ENCODE data around the gene PPP4R3C. TPM values are rescaled to one million over a fixed set of nuclear protein-coding genes. Genes with fewer than 3 reads are reported as not detected.
"Not testable (repeated sequence)": the region's sequence is repeated elsewhere in the genome, so short reads cannot be mapped to it uniquely, and the experiment has no call there.

Gene PPP4R3C
- total RNA-seq, 5 donors from 2014 or later (not counting 1 experiment from before 2014, with no cell fraction given): not detected

DNA sequence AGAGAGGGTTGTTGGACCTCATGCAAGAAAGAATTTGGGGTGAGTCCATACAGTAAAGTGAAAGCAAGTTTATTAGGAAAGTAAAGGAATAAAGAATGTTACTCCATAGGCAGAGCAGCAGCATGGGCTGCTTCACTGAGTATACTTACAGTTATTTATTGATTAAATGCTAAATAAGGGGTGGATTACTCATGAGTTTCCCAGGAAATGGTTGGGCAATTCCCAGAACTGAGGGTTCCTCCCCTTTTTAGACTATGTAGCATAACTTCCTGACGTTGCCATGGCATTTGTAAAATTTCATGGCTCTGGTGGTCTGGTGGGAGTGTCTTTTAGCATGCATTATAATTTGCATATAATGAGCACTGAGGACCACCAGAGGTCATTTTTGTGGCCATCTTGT, 16.7 kb downstream of the PPP4R3C start:
- no peak overlapping the region for H3K4me3 ChIP-seq (ENCODE audit: control insufficient read depth in 1 of 2, extremely low read depth in 1 of 2, low read length in 1 of 2)
- DNase-seq: no peak
- no CpG with 5 or more reads among the region's 1 CpG for WGBS (ENCODE audit: insufficient coverage)
- Mint-ChIP-seq H3K36me3 (no peaks in the 10 kb centered on the region), H3K4me3 (no peak overlapping the region), H3K9me3 (no peaks in the 10 kb centered on the region), H3K27me3 (no peaks in the 10 kb centered on the region), H3K4me1 (peaks cover 0 to 13% (median 0%) of the 10 kb centered on the region in 3 donors), H3K27ac (no peak overlapping the region)
- H3K4me1 ChIP-seq (ENCODE audit: control insufficient read depth in 1 of 2, extremely low read depth in 1 of 2, insufficient read depth in 2 of 2, low read length in 2 of 2): no peaks in the 10 kb centered on the region
- ChIA-PET POLR2A (no interaction called here), CTCF (no interaction called here)
- no peaks in the 10 kb centered on the region for H3K27me3 ChIP-seq (replicated peaks in 1 of 2; ENCODE audit: control insufficient read depth in 2 of 2, extremely low read depth in 1 of 2, insufficient read depth in 2 of 2, low read length in 1 of 2)
- no peak for ATAC-seq (replicated peaks in 1 of 4)
- H3K9me3 ChIP-seq: no peaks in the 10 kb centered on the region
- H3K27ac ChIP-seq (ENCODE audit: low read length): no peak overlapping the region
- H3K36me3 ChIP-seq (ENCODE audit: control insufficient read depth in 2 of 2, extremely low read depth in 1 of 2, insufficient read depth in 1 of 2, low read length in 1 of 2): no peaks in the 10 kb centered on the region

DNA sequence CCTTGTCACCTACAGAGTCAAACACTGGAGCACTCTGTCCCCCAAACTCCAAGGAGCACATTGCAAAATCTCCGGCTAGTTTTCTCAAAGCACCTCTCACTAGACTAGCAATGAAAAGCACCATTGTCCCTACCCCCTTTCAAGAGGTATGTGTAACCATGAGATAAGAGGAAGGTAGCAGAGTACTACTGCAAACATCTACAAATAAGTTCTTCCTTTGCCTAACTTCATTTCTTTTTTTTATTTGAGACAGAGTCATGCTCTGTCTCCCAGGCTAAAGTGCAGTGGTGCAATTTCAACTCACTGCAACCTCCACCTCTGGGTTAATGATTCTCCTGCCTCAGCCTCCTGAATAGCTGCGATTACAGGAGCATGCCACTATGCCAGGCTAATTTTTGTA, 17.7 kb downstream of the PPP4R3C start:
- H3K4me3 ChIP-seq (ENCODE audit: control insufficient read depth in 1 of 2, extremely low read depth in 1 of 2, low read length in 1 of 2): no peak overlapping the region
- no peak overlapping the region for H3K27ac ChIP-seq (ENCODE audit: low read length)
- ChIA-PET CTCF (no interaction called here), POLR2A (no interaction called here)
- DNase-seq (no peak), ATAC-seq (replicated peaks in 1 of 4) (no peak)
- WGBS (ENCODE audit: insufficient coverage): no CpG with 5 or more reads among the region's 2 CpGs
- no peaks in the 10 kb centered on the region for H3K27me3 ChIP-seq (replicated peaks in 1 of 2; ENCODE audit: control insufficient read depth in 2 of 2, extremely low read depth in 1 of 2, insufficient read depth in 2 of 2, low read length in 1 of 2)
- H3K9me3 ChIP-seq: no peaks in the 10 kb centered on the region
- Mint-ChIP-seq H3K27ac (no peak overlapping the region), H3K36me3 (no peaks in the 10 kb centered on the region), H3K9me3 (no peaks in the 10 kb centered on the region), H3K4me3 (no peak overlapping the region), H3K27me3 (no peaks in the 10 kb centered on the region), H3K4me1 (peaks cover 0 to 13% (median 0%) of the 10 kb centered on the region in 3 donors)
- H3K4me1 ChIP-seq (ENCODE audit: control insufficient read depth in 1 of 2, extremely low read depth in 1 of 2, insufficient read depth in 2 of 2, low read length in 2 of 2): no peaks in the 10 kb centered on the region
- no peaks in the 10 kb centered on the region for H3K36me3 ChIP-seq (ENCODE audit: control insufficient read depth in 2 of 2, extremely low read depth in 1 of 2, insufficient read depth in 1 of 2, low read length in 1 of 2)

DNA sequence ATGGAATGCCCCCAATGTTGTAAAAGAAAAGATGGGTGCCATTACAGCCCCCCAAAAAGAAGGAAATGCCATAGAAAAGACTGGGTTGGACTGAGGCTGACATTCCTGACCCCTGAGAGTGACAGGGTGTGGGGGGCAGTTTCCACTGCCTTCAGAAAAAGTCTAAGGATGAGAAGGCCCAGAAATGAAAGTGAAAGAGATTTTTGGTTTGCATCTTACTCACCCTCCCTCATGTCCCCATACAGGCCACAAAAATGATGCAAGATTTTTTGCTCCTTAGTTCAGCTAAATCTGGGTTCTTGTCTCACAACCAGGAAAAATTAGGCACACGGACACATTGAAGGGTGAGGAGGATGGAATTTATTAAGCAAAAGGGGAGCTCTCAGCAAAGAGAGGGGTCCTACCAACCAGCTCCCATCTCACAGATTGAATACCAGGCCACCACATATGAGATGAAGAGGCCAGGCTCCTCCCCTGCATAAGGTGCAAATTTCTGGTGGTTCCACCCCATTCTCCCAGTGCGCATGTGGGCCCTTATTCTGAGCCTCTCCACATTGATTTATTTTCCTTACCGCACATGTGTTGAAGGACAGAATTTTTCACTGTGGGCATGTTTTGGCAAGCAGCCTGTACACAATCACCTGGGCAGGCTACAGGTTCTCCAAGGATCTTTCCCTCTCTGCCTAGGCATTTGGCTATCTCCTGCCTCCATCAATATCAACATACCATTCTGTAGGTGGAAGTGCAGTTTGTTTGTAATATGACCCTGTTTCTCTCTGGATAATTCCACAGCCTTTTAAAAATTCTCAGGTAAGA, 18.8 kb downstream of the PPP4R3C start:
- no peaks in the 10 kb centered on the region for H3K9me3 ChIP-seq
- H3K36me3 ChIP-seq (ENCODE audit: control insufficient read depth in 2 of 2, extremely low read depth in 1 of 2, insufficient read depth in 1 of 2, low read length in 1 of 2): no peaks in the 10 kb centered on the region
- DNase-seq: no peak
- H3K27ac Mint-ChIP-seq: no peak overlapping the region
- no peaks in the 10 kb centered on the region for H3K36me3 Mint-ChIP-seq
- WGBS (ENCODE audit: insufficient coverage): no CpG with 5 or more reads among the region's 3 CpGs
- no peak for ATAC-seq (replicated peaks in 1 of 4)
- H3K4me1 ChIP-seq (ENCODE audit: control insufficient read depth in 1 of 2, extremely low read depth in 1 of 2, insufficient read depth in 2 of 2, low read length in 2 of 2): no peaks in the 10 kb centered on the region
- no peak overlapping the region for H3K4me3 ChIP-seq (ENCODE audit: control insufficient read depth in 1 of 2, extremely low read depth in 1 of 2, low read length in 1 of 2)
- H3K4me3 Mint-ChIP-seq: no peak overlapping the region
- no peaks in the 10 kb centered on the region for H3K27me3 ChIP-seq (replicated peaks in 1 of 2; ENCODE audit: control insufficient read depth in 2 of 2, extremely low read depth in 1 of 2, insufficient read depth in 2 of 2, low read length in 1 of 2)
- CTCF ChIA-PET: no interaction called here
- no peaks in the 10 kb centered on the region for H3K9me3 Mint-ChIP-seq
- H3K4me1 Mint-ChIP-seq: peaks cover 0 to 13% (median 0%) of the 10 kb centered on the region in 3 donors
- no peak overlapping the region for H3K27ac ChIP-seq (ENCODE audit: low read length)
- no peaks in the 10 kb centered on the region for H3K27me3 Mint-ChIP-seq
- POLR2A ChIA-PET: no interaction called here

DNA sequence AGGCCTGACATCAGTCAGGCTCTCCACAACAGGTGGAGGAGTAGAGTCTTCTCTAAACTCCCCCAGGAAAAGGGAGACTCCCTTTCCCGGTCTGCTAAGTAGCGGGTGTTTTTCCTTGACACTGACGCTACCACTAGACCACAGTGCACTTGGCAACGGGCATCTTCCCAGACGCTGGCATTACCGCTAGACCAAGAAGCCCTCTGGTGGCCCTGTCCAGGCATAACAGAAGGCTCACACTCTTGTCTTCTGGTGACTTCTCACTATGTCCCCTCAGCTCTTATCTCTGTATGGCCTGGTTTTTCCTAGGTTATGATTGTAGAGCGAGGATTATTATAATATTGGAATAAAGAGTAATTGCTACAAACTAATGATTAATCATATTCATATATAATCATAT, 20.7 kb downstream of the PPP4R3C start:
- H3K27ac ChIP-seq (ENCODE audit: low read length); H3K4me1 ChIP-seq (ENCODE audit: control insufficient read depth in 1 of 2, extremely low read depth in 1 of 2, insufficient read depth in 2 of 2, low read length in 2 of 2); H3K4me3 Mint-ChIP-seq; H3K27me3 ChIP-seq (replicated peaks in 1 of 2; ENCODE audit: control insufficient read depth in 2 of 2, extremely low read depth in 1 of 2, insufficient read depth in 2 of 2, low read length in 1 of 2); H3K27ac Mint-ChIP-seq; H3K9me3 Mint-ChIP-seq; CTCF ChIA-PET; H3K9me3 ChIP-seq; H3K27me3 Mint-ChIP-seq; H3K36me3 ChIP-seq (ENCODE audit: control insufficient read depth in 2 of 2, extremely low read depth in 1 of 2, insufficient read depth in 1 of 2, low read length in 1 of 2); ATAC-seq (replicated peaks in 1 of 4); POLR2A ChIA-PET; H3K4me3 ChIP-seq (ENCODE audit: control insufficient read depth in 1 of 2, extremely low read depth in 1 of 2, low read length in 1 of 2); H3K36me3 Mint-ChIP-seq: not testable (repeated sequence)
- peaks cover 0 to 13% (median 0%) of the 10 kb centered on the region in 3 donors for H3K4me1 Mint-ChIP-seq
- DNase-seq: peak in 1 of 35 experiments; percentile 0
- no CpG with 5 or more reads among the region's 7 CpGs for WGBS (ENCODE audit: insufficient coverage)

DNA sequence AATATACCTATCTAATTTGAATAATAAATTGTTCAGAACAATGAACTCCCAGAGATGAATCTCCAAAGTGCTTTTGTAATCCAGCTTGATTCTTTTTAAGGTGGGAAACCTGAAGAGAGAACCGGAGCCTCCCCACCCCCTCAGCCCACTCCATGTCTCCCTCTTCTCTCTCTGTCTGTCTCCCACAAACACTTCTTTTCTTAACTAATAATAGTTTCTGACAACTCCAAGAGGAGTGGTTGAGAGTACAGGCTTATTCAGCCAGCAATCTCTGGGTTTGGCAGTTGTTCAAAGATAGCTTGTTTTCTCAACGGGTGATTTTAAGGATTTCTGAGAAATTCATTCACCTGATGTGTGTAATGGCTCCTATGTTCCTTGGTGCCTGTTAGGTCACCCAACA, 23.4 kb downstream of the PPP4R3C start:
- Histone ChIP-seq H3K27ac (ENCODE audit: low read length) (no peak overlapping the region), H3K4me3 (ENCODE audit: control insufficient read depth in 1 of 2, extremely low read depth in 1 of 2, low read length in 1 of 2) (no peak overlapping the region), H3K27me3 (replicated peaks in 1 of 2; ENCODE audit: control insufficient read depth in 2 of 2, extremely low read depth in 1 of 2, insufficient read depth in 2 of 2, low read length in 1 of 2) (no peaks in the 10 kb centered on the region), H3K4me1 (ENCODE audit: control insufficient read depth in 1 of 2, extremely low read depth in 1 of 2, insufficient read depth in 2 of 2, low read length in 2 of 2) (no peaks in the 10 kb centered on the region), H3K36me3 (ENCODE audit: control insufficient read depth in 2 of 2, extremely low read depth in 1 of 2, insufficient read depth in 1 of 2, low read length in 1 of 2) (no peaks in the 10 kb centered on the region), H3K9me3 (no peaks in the 10 kb centered on the region)
- Mint-ChIP-seq H3K27me3 (no peaks in the 10 kb centered on the region), H3K9me3 (no peaks in the 10 kb centered on the region), H3K27ac (no peak overlapping the region), H3K4me3 (no peak overlapping the region), H3K36me3 (no peaks in the 10 kb centered on the region), H3K4me1 (peaks cover 0 to 8% (median 0%) of the 10 kb centered on the region in 3 donors)
- ATAC-seq (replicated peaks in 1 of 4): no peak
- POLR2A ChIA-PET: no interaction called here
- no peak for DNase-seq
- WGBS (ENCODE audit: insufficient coverage): no CpG with 5 or more reads among the region's 2 CpGs
- CTCF ChIA-PET: no interaction called here

DNA sequence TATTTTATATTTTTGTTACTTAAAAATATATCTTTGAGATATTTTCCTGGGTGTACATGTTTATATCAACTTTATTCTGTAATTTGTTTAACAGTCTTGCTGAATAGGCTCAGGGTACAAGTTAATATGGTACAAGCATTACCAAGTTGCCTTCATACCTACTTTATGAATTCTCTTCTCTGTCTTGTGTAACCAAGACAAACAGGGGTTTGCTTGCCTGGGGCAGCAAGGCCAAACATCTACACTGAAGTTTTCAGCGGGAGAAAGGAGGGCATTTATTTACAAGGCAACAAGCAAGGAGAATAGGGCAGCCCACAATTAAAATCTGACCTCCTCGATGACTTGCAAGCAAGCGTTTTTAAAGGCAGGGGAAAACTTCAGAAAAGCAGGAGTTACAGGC, 24.2 kb downstream of the PPP4R3C start:
- Mint-ChIP-seq H3K4me1 (peaks cover 0 to under 1% (median 0%) of the 10 kb centered on the region in 3 donors), H3K27me3 (no peaks in the 10 kb centered on the region), H3K4me3 (no peak overlapping the region), H3K9me3 (no peaks in the 10 kb centered on the region), H3K27ac (no peak overlapping the region), H3K36me3 (no peaks in the 10 kb centered on the region)
- ATAC-seq (replicated peaks in 1 of 4): no peak
- DNase-seq: no peak
- no peaks in the 10 kb centered on the region for H3K4me1 ChIP-seq (ENCODE audit: control insufficient read depth in 1 of 2, extremely low read depth in 1 of 2, insufficient read depth in 2 of 2, low read length in 2 of 2)
- ChIA-PET CTCF (no interaction called here), POLR2A (no interaction called here)
- no CpG with 5 or more reads among the region's 3 CpGs for WGBS (ENCODE audit: insufficient coverage)
- H3K9me3 ChIP-seq: no peaks in the 10 kb centered on the region
- no peak overlapping the region for H3K27ac ChIP-seq (ENCODE audit: low read length)
- no peaks in the 10 kb centered on the region for H3K36me3 ChIP-seq (ENCODE audit: control insufficient read depth in 2 of 2, extremely low read depth in 1 of 2, insufficient read depth in 1 of 2, low read length in 1 of 2)
- H3K4me3 ChIP-seq (ENCODE audit: control insufficient read depth in 1 of 2, extremely low read depth in 1 of 2, low read length in 1 of 2): no peak overlapping the region
- H3K27me3 ChIP-seq (replicated peaks in 1 of 2; ENCODE audit: control insufficient read depth in 2 of 2, extremely low read depth in 1 of 2, insufficient read depth in 2 of 2, low read length in 1 of 2): no peaks in the 10 kb centered on the region

DNA sequence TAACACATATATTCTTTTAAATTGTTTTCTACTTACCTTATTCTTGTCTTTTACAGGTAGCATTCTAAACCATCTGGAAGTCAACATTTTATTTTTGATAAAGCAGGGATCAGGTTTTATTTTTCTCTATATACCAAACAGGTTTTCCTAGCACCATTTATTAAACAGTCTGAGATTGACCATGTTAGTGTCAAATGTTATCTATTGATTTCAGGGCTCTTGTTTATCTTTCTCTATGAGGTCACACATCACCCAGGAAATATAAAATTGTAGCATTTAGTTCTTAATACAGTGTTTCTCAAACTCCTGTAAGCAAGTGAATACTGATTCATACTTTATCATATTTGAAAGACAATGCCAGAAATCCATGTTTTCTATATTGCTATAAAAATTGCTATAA, 28.1 kb downstream of the PPP4R3C start:
- no peaks in the 10 kb centered on the region for H3K27me3 Mint-ChIP-seq
- Histone ChIP-seq H3K4me3 (ENCODE audit: control insufficient read depth in 1 of 2, extremely low read depth in 1 of 2, low read length in 1 of 2) (no peak overlapping the region), H3K27me3 (replicated peaks in 1 of 2; ENCODE audit: control insufficient read depth in 2 of 2, extremely low read depth in 1 of 2, insufficient read depth in 2 of 2, low read length in 1 of 2) (no peaks in the 10 kb centered on the region), H3K9me3 (no peaks in the 10 kb centered on the region), H3K27ac (ENCODE audit: low read length) (no peak overlapping the region), H3K4me1 (ENCODE audit: control insufficient read depth in 1 of 2, extremely low read depth in 1 of 2, insufficient read depth in 2 of 2, low read length in 2 of 2) (no peaks in the 10 kb centered on the region), H3K36me3 (ENCODE audit: control insufficient read depth in 2 of 2, extremely low read depth in 1 of 2, insufficient read depth in 1 of 2, low read length in 1 of 2) (no peaks in the 10 kb centered on the region)
- POLR2A ChIA-PET: no interaction called here
- no peaks in the 10 kb centered on the region for H3K4me1 Mint-ChIP-seq
- H3K36me3 Mint-ChIP-seq: no peaks in the 10 kb centered on the region
- ATAC-seq (replicated peaks in 1 of 4): no peak
- DNase-seq: no peak
- H3K4me3 Mint-ChIP-seq: no peak overlapping the region
- CTCF ChIA-PET: no interaction called here
- H3K9me3 Mint-ChIP-seq: no peaks in the 10 kb centered on the region
- H3K27ac Mint-ChIP-seq: no peak overlapping the region
